Measurements from ENCODE around the gene LY6G6D.

DNA sequence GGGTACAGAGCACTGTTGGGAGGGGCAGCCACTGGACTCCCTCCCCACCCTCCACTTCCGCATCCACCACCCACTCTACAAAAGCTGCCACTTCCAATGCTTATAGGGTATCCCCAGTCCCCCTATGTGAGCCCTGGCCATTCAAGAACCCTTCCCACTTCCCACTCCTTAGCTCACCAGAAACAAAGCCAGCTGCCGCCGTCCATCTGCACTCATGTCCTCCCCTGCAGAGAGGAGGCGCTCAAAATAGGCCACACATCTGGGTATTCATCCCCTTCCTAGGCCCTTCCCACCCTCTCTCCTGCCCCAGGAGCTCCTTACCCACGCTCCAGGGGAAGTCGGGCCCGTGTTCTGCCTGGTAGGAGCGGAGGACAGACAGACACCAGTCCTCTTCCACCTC is 27.8 kb upstream of the LY6G6D start:
- TF ChIP-seq SP1 (IDR thresholded peaks at IDR 0.05) (no peak), ELF4 (IDR thresholded peaks at IDR 0.05) (no peak), HDGF (IDR thresholded peaks at IDR 0.05; ENCODE audit: borderline replicate concordance) (no peak), FOXM1 (IDR thresholded peaks at IDR 0.05; ENCODE audit: borderline replicate concordance) (no peak), SUZ12 (IDR thresholded peaks at IDR 0.05) (no peak), CTBP1 (IDR thresholded peaks at IDR 0.05; ENCODE audit: borderline replicate concordance) (no peak), FOXK2 (IDR thresholded peaks at IDR 0.05) (no peak), BHLHE40 (IDR thresholded peaks at IDR 0.05; ENCODE audit: borderline replicate concordance) (no peak), ARNT (IDR thresholded peaks at IDR 0.05) (no peak), FOXA1 (IDR thresholded peaks at IDR 0.05) (no peak)
- TF ChIP-seq, protein P1, sequence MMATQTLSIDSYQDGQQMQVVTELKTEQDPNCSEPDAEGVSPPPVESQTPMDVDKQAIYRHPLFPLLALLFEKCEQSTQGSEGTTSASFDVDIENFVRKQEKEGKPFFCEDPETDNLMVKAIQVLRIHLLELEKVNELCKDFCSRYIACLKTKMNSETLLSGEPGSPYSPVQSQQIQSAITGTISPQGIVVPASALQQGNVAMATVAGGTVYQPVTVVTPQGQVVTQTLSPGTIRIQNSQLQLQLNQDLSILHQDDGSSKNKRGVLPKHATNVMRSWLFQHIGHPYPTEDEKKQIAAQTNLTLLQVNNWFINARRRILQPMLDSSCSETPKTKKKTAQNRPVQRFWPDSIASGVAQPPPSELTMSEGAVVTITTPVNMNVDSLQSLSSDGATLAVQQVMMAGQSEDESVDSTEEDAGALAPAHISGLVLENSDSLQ (IDR thresholded peaks at IDR 0.05) = no peak
